ENCODE data around the gene PITPNM3.
"Not testable (repeated sequence)": the region's sequence is repeated elsewhere in the genome, so short reads cannot be mapped to it uniquely, and the experiment has no call there.

PITPNM3 gene

DNA sequence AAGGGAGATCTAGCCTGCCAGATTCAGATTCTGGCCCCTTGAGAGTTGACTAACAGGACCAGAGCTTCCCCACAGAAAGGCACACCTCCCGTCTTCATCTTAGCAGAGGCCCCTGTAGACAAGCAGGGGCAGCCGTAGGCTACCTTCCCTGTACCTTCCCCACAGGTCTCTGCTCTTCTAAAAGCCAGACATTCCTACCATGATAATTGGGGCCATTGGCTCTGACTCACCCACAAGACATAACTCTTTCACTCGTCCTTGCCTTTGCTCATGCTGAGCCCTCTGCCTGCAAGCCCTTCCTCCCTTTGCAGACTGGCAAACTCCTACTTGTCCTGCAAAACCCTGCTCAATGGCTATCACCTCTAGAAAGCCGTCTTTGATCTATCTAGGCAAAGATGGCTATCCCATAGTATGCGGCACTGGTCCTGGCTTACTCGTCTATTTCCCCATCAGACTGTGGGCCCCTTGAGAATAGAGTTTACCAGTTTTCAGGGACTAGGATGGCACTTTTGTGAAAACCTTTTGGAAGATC, 68.3 kb downstream of the PITPNM3 start:
- peaks cover 38% of the 10 kb centered on the region for H3K4me1 Mint-ChIP-seq
- peaks cover 23% of the 10 kb centered on the region for H3K27me3 Mint-ChIP-seq (ENCODE audit: low read depth)
- H3K4me3 Mint-ChIP-seq = no peak overlapping the region
- no peak overlapping the region for H3K27ac Mint-ChIP-seq
- H3K9me3 Mint-ChIP-seq = no peaks in the 10 kb centered on the region
- TF ChIP-seq, protein P1, sequence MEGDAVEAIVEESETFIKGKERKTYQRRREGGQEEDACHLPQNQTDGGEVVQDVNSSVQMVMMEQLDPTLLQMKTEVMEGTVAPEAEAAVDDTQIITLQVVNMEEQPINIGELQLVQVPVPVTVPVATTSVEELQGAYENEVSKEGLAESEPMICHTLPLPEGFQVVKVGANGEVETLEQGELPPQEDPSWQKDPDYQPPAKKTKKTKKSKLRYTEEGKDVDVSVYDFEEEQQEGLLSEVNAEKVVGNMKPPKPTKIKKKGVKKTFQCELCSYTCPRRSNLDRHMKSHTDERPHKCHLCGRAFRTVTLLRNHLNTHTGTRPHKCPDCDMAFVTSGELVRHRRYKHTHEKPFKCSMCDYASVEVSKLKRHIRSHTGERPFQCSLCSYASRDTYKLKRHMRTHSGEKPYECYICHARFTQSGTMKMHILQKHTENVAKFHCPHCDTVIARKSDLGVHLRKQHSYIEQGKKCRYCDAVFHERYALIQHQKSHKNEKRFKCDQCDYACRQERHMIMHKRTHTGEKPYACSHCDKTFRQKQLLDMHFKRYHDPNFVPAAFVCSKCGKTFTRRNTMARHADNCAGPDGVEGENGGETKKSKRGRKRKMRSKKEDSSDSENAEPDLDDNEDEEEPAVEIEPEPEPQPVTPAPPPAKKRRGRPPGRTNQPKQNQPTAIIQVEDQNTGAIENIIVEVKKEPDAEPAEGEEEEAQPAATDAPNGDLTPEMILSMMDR (IDR thresholded peaks at IDR 0.05; ENCODE audit: unreplicated experiment in 3 of 3) = no peak
- H3K36me3 Mint-ChIP-seq (ENCODE audit: low read depth) = no peaks in the 10 kb centered on the region

DNA sequence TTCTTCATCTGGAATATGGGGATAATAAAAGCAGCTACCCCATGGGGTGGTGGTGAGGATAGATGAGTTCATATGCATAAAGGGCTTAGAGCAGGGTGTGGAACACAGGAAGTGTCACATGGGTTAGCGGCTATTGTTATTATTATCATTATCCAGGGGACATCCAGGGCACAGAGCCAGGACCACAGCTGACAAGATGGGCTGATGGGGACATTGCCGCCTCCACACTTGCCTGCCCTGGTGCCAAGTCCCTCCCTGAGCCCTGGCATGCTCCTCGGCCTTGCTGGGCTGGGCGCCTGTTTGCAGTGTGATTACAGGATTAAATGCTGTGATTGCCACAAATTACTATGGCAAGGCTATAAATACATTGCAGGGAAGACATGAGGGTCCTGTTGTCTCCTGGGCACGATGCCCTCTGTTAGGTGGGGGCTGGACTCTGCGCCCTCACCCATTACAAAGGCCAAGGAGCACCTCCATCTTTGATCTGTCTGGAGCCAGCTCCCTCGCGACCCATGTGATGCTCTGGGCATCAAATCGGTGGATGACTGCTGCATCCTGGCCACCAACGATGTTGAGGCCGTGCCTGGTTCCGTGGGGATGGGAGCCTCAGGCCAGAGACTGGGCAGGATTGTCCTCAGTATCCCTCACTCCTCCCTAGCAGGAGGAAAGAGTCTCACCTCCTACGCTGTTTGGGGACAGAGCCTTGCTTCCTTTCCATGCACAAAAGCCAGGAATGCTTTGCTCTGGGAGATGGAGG, 68.9 kb downstream of the PITPNM3 start:
- Mint-ChIP-seq H3K27ac (no peak overlapping the region), H3K4me1 (peaks cover 34% of the 10 kb centered on the region), H3K27me3 (ENCODE audit: low read depth) (peaks cover 24% of the 10 kb centered on the region), H3K9me3 (no peaks in the 10 kb centered on the region), H3K36me3 (ENCODE audit: low read depth) (no peaks in the 10 kb centered on the region), H3K4me3 (no peak overlapping the region)
- TF ChIP-seq, protein P1 (IDR thresholded peaks at IDR 0.05; ENCODE audit: unreplicated experiment in 3 of 3) = no peak

DNA sequence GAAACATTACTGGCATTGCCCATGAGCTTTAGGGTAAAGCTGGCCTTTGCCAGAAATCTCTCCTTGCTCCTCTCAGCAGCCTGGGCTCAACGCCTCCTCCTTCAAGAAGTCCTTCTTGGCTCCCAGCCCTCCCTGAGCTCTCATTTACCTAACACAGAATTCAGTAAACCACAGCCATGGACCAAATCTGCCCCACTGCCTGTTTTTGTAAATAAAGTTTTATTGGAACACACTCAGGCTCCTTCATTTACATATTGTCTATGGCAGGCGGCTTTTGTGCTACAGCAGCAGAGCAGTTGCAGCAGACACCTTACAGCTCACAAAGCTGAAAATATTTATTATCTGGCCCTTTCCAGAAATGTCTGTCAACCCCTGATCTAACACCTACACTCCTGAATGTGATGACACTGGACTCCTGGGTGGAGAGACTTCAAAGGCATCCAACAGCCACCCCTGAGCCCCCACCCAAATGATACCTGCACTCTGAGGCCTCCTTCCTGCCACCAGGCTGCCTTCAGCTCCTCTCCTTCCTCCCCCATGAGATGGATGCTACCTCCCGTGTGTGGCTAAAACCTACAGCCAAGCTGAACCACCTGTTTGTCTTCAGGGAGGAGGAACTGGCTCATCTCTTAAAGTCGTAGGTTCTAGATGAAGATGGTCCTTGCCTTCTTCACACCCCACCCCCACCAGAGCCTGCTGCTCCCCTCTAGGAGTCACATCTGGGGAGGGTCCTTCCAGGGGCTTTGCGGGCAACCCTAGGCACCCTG, 70.5 kb downstream of the PITPNM3 start:
- Mint-ChIP-seq H3K4me3 (no peak overlapping the region), H3K4me1 (peaks cover 38% of the 10 kb centered on the region), H3K27ac (peak overlapping the region in 1 of 3 experiments; percentile 14), H3K36me3 (ENCODE audit: low read depth) (no peaks in the 10 kb centered on the region), H3K9me3 (no peaks in the 10 kb centered on the region), H3K27me3 (ENCODE audit: low read depth) (peaks cover 24% of the 10 kb centered on the region)
- TF ChIP-seq, protein P1 (IDR thresholded peaks at IDR 0.05; ENCODE audit: unreplicated experiment in 3 of 3) = no peak

DNA sequence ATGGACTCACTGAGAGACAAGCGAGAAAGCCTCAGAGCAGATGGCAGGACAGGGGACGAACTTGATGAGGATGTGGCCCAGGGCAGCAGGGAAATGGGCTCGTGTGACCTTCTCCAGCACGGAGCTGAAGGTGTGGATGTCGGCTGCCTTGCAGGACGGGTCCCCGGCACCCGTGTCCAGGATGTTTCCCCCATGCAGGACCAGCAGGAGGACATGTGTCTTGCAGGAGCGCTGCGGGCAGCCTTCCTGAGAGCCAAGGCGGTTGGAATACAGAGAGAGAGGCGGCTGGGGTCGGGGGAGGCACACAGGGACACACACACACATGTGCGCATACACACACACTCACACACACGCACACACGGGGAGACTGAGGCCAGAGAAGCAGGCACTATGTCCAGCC, 72.8 kb downstream of the PITPNM3 start:
- no peak overlapping the region for H3K27ac Mint-ChIP-seq
- H3K9me3 Mint-ChIP-seq = no peaks in the 10 kb centered on the region
- no peaks in the 10 kb centered on the region for H3K36me3 Mint-ChIP-seq (ENCODE audit: low read depth)
- TF ChIP-seq, protein P1 (IDR thresholded peaks at IDR 0.05; ENCODE audit: unreplicated experiment in 3 of 3) = no peak
- H3K4me1 Mint-ChIP-seq = peaks cover 36% of the 10 kb centered on the region
- H3K27me3 Mint-ChIP-seq (ENCODE audit: low read depth) = peaks cover 20% of the 10 kb centered on the region
- H3K4me3 Mint-ChIP-seq = no peak overlapping the region

DNA sequence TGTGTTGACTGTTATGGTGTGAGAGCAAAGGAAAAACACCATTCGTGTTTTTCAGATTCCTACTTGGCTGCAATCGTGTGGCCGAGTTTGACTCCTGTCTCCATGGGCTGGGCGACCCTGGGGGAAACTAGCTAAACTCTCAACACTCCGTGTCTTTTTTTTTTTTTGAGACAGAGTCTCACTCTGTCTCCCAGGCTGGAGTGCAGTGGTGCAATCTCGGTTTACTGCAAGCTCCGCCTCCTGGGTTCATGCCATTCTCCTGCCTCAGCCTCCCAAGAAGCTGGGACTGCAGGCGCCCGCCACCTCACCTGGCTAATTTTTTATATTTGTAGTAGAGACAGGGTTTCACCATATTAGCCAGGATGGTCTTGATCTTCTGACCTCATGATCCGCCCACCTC, 73.6 kb downstream of the PITPNM3 start:
- H3K36me3 Mint-ChIP-seq (ENCODE audit: low read depth); H3K9me3 Mint-ChIP-seq; H3K4me3 Mint-ChIP-seq; H3K27ac Mint-ChIP-seq: not testable (repeated sequence)
- H3K4me1 Mint-ChIP-seq = peaks cover 30% of the 10 kb centered on the region
- H3K27me3 Mint-ChIP-seq (ENCODE audit: low read depth) = peaks cover 17% of the 10 kb centered on the region

DNA sequence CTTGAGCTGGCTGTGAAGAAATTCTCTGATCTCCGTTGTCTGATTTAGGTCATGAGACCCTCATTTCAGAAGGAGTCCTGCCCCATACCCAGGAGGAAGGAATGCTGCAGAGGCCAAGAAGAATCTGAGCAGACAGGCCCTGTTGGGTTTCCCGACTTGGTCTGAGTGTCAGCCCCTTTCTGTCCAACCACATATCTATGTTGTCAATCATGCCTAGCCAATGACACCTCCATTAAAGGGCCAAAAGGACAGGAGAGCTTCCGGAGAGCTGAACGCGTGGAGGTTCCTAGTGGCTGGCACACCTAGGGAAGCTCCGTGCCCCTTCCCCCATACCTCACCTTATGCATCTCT, 74.3 kb downstream of the PITPNM3 start:
- no peak overlapping the region for H3K4me3 Mint-ChIP-seq
- TF ChIP-seq, protein P1 (IDR thresholded peaks at IDR 0.05; ENCODE audit: unreplicated experiment in 3 of 3) = no peak
- peaks cover 18% of the 10 kb centered on the region for H3K27me3 Mint-ChIP-seq (ENCODE audit: low read depth)
- H3K36me3 Mint-ChIP-seq (ENCODE audit: low read depth) = no peaks in the 10 kb centered on the region
- peaks cover 24% of the 10 kb centered on the region for H3K4me1 Mint-ChIP-seq
- H3K27ac Mint-ChIP-seq = no peak overlapping the region
- no peaks in the 10 kb centered on the region for H3K9me3 Mint-ChIP-seq

Data from nephron (organoid).